Colonic mucosa (tissue), 4 donors: Measurements from ENCODE around the gene UBXN10. TPM values are rescaled to one million over a fixed set of nuclear protein-coding genes. Genes with fewer than 3 reads are reported as not detected.

Experiments used
- DNase-seq: peaks from one replicate; pipeline ENCODE4 v3.0.0-alpha.2; 2020
- H3K27ac ChIP-seq: fragments of 200-600 bp; one replicate; pipeline ENCODE4 v1.8.0; 2021
- H3K27me3 ChIP-seq: fragments of 200-600 bp; one replicate; pipeline ENCODE4 v1.8.0; 2021
- H3K36me3 ChIP-seq: fragments of 200-600 bp; one replicate; pipeline ENCODE4 v1.8.0; 2021
- H3K4me1 ChIP-seq: fragments of 200-600 bp; one replicate; pipeline ENCODE4 v1.8.0; 2021; ENCODE audit warnings: mild to moderate bottlenecking
- H3K4me3 ChIP-seq: fragments of 200-600 bp; one replicate; pipeline ENCODE4 v1.8.0; 2021
- H3K9ac ChIP-seq, 2 donors: one replicate each; pipeline ENCODE4 v1.7.0; 2013; ENCODE audit warnings: control low read depth in 2 of 2, low read depth in 2 of 2, low read length in 2 of 2
- H3K9me3 ChIP-seq: fragments of 200-600 bp; one replicate; pipeline ENCODE4 v1.8.0; 2021
- intact Hi-C: fragments of 100-400 bp; cut with DNase I; formaldehyde crosslinking; loops from one replicate; pipeline ENCODE4 v1.14.1; 2022
- total RNA-seq, 2 donors: library from RNA; stranded (reverse); fragmentation: NEBNext Ultra II Directional in 1 of 2; extraction: Animal tissue kit (Norgen Biotek cat#: 25700) in 1 of 2; gene quantifications; one replicate each; pipeline ENCODE4 v1.2.1, GENCODE V29; 2021
- TF ChIP-seq, protein P1 (sequence below): fragments of 200-600 bp; IDR thresholded peaks from one replicate; pipeline ENCODE4 v1.8.0; 2022; ENCODE audit warnings: antibody characterized with exemption, mild to moderate bottlenecking
- donor health status: healthy.
- donor health status: DM: no; HTN: no; CAD: no.
- donor health status: DM: no; HTN: no; CAD: no.

The UBXN10 gene
- total RNA-seq, 2 donors from 2014 or later, result 3.3 to 3.5 TPM

DNA sequence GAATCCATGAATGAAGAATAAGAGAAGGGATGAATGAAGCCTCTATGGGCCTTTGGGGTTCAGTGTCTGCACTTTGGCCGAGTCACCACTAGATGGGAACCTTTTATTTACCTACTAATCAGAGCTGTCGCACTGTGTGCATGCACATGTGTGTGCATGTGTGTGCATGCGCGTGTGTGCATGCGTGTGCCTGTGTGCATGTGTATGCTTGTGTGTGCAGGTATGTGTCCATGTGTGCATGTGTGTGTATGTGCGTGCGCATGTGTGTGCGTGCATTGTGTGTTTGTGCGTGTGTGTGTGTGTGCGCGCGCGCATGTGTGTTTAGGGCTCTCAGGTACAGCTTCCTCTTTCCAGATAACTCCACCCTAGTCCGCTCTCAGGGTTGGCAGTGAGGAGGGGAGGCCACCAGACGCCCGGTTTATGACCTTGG, 20.4 kb upstream of the UBXN10 start:
- Histone ChIP-seq H3K27me3 (no peaks in the 10 kb centered on the region), H3K4me1 (no peaks in the 10 kb centered on the region), H3K9ac (no peak overlapping the region), H3K9me3 (no peaks in the 10 kb centered on the region), H3K36me3 (no peaks in the 10 kb centered on the region), H3K27ac (no peak overlapping the region), H3K4me3 (no peak overlapping the region)
- intact Hi-C loops, result no loop called here
- TF ChIP-seq, protein P1, sequence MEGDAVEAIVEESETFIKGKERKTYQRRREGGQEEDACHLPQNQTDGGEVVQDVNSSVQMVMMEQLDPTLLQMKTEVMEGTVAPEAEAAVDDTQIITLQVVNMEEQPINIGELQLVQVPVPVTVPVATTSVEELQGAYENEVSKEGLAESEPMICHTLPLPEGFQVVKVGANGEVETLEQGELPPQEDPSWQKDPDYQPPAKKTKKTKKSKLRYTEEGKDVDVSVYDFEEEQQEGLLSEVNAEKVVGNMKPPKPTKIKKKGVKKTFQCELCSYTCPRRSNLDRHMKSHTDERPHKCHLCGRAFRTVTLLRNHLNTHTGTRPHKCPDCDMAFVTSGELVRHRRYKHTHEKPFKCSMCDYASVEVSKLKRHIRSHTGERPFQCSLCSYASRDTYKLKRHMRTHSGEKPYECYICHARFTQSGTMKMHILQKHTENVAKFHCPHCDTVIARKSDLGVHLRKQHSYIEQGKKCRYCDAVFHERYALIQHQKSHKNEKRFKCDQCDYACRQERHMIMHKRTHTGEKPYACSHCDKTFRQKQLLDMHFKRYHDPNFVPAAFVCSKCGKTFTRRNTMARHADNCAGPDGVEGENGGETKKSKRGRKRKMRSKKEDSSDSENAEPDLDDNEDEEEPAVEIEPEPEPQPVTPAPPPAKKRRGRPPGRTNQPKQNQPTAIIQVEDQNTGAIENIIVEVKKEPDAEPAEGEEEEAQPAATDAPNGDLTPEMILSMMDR, result no peak
- DNase-seq, result no peak

DNA sequence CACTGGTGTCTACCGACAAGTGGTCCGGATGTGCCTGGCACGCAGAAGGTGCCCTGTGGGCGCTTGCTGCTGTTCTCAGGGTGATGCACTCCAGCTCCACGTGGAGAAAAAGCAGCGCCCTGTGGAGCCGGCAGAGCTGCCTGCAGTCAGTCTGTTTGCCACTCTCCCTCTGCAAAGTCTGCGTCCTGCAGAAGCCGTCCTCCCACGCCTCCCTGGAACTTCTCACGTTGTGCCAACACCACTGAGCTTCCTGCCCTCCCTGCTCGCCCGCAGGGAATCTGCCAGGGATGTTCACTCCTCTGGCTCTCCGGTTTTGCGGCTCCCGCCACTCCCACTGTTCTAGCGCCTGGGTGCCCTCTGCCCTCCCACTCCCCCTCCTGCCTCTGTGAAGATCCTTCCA, 19.8 kb upstream of the UBXN10 start:
- intact Hi-C loops, result no loop called here
- H3K9ac ChIP-seq, result no peak overlapping the region

DNA sequence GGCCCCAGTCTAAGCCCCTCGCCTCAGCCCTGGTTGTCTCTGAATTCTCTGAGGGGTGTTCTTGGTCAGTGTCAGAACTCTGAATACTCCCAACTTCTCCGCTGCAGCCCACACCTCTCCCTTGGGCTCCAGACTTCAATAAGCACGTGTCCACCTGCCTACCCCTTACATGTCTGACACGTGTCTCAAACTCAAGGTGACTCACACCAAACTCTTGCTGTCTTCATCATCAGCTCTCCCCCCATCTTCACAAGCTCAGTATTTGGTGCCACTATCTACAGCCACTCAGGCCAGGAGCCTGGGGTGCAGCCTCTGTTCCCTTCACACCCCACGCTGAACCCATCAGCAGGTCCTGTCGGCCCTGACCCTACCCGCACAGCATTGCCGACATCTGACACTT, 18.8 kb upstream of the UBXN10 start:
- DNase-seq, result no peak
- Histone ChIP-seq H3K36me3 (no peaks in the 10 kb centered on the region), H3K4me1 (no peaks in the 10 kb centered on the region), H3K4me3 (no peak overlapping the region), H3K27ac (no peak overlapping the region), H3K9ac (no peak overlapping the region), H3K27me3 (no peaks in the 10 kb centered on the region), H3K9me3 (no peaks in the 10 kb centered on the region)
- intact Hi-C loops, result no loop called here
- TF ChIP-seq, protein P1, result no peak

More for the DNA sequence above, 19.8 kb upstream of the UBXN10 start:
- H3K36me3 ChIP-seq, result no peaks in the 10 kb centered on the region
- no peaks in the 10 kb centered on the region for H3K4me1 ChIP-seq
- H3K27me3 ChIP-seq, result no peaks in the 10 kb centered on the region
- no peak for DNase-seq
- H3K27ac ChIP-seq, result no peak overlapping the region
- TF ChIP-seq, protein P1, result no peak
- H3K4me3 ChIP-seq, result no peak overlapping the region
- no peaks in the 10 kb centered on the region for H3K9me3 ChIP-seq

DNA sequence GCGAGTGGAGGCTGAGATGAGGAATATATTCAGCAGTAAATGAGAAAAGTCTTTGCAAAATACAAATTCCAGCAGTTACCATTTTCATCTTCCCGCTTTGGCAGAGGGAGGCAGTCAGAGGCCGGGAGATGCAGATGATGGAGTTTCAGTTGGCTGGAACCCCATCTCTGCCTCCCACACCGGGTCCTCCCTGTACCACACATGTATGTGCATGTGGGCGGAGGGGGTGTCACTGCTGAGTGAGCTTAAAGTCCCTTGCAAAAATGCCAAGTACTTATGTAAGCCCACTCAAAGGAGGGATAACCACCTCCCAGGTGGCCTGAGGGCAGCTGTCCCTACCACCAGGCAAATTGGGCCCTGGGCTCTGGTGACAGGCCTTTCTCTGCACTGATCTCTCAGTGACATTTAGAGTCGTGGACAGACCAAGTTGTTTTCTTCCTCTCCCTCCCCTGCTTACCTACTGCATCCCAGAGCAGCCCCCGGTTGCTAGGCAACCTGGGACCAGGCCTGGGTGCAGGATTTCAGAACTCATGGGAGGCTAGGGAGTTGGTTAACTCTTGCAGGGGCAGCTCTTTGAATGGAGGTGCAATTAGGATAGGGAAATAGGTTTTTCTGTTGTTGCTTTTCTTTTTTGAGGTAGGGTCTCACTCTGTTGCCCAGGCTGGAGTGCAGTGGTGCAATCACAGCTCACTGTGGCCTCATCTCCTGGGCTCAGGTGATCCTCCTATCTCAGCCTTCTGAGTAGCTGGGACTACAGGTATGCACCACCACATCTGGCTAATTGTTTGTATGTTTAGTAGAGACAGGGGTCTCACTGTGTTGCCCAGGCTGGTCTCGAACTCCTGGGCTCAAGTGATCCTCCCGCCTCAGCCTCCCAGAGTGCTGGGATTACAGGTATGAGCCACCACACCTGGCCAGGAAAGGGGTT, 17.1 kb upstream of the UBXN10 start:
- intact Hi-C loops, result no loop called here
- H3K27ac ChIP-seq, result no peak overlapping the region
- DNase-seq, result no peak
- H3K9ac ChIP-seq, result no peak overlapping the region
- H3K9me3 ChIP-seq, result no peaks in the 10 kb centered on the region
- H3K4me3 ChIP-seq, result no peak overlapping the region
- no peaks in the 10 kb centered on the region for H3K27me3 ChIP-seq
- H3K36me3 ChIP-seq, result no peaks in the 10 kb centered on the region
- TF ChIP-seq, protein P1, result no peak
- no peaks in the 10 kb centered on the region for H3K4me1 ChIP-seq

DNA sequence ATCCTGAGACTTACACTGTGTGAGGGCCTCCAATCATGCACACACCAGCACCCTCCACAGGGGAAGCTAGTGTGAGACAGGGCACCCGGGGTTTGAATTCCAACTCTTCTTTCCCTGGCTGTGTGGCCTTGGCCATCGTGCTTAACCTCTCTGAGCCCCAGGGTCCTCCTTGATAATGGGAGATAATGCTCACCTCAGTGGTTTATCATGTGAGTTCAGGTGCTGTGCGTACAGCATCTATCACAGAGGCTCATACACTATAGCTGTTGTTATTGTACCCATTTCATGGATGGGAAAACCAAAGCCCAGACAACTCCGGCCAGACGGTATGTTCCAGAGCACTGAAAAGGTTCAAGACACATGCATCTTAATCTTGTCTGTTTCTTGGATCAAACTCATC, 16.0 kb upstream of the UBXN10 start:
- no peaks in the 10 kb centered on the region for H3K27me3 ChIP-seq
- H3K9ac ChIP-seq, result no peak overlapping the region
- no peak for DNase-seq
- TF ChIP-seq, protein P1, result no peak
- H3K4me3 ChIP-seq, result no peak overlapping the region
- H3K36me3 ChIP-seq, result no peaks in the 10 kb centered on the region
- no peak overlapping the region for H3K27ac ChIP-seq
- intact Hi-C loops, result no loop called here
- no peaks in the 10 kb centered on the region for H3K9me3 ChIP-seq
- no peaks in the 10 kb centered on the region for H3K4me1 ChIP-seq
